ENCODE data around the gene CROCC2.

The CROCC2 gene

DNA sequence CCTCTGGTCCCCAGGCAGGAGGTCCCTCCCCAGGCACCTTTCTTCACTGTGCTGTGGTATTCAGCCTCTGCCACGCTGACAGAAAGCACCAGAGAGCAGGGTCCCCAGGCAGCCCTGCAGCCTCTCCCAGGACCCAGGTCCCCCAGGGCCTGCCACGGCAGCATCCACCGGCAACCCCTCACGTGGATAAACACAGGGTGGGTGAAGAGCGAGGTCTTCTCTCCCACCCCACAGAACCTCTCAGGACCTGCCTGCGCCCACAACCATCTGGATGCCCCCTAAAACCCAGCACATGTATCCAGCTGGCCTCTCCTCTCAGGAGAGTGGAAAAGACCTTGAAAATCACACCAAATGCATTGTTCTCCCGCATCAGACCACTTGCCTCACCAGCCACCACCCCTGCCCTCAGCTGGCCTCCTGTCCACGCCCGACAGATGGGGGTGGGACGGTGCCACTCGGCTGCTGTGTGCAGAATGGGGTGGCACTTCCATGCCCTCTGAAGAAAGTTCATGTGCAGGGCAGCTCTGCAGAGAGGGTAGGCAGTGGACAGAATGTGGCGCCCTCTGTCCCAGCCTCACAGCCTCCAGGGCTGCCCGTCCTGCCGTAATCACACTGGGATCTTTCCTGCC lies 4.0 kb upstream of the CROCC2 start:
- Histone ChIP-seq H3K9ac (ENCODE audit: low read length) (no peak overlapping the region), H4K20me1 (ENCODE audit: insufficient read depth, low read length) (no peaks in the 10 kb centered on the region), H3K9me3 (ENCODE audit: low read length) (no peaks in the 10 kb centered on the region), H3F3A (ENCODE audit: insufficient read depth, low read length) (no peaks in the 10 kb centered on the region), H3K4me1 (ENCODE audit: insufficient read depth, low read length, severe bottlenecking) (no peaks in the 10 kb centered on the region), H3K27me3 (ENCODE audit: insufficient read depth, low read length) (0 out of 2 replicates have a peak, but pooled peaks cover 5% of the 10 kb centered on the region), H2AFZ (ENCODE audit: low read length) (no peak overlapping the region), H3K27ac (ENCODE audit: low read depth, low read length, poor library complexity, severe bottlenecking) (no peak overlapping the region), H3K4me2 (ENCODE audit: low read length) (no peak overlapping the region), H3K79me2 (ENCODE audit: insufficient read depth, low read length) (no peaks in the 10 kb centered on the region), H3K36me3 (ENCODE audit: insufficient read depth, low read length) (no peaks in the 10 kb centered on the region), H3K4me3 (ENCODE audit: low read depth, low read length, poor library complexity, severe bottlenecking) (no peak overlapping the region), H3K9me2 (ENCODE audit: low read depth, low read length) (no peaks in the 10 kb centered on the region)
- no peak for TF ChIP-seq EZH2 (IDR thresholded peaks at IDR 0.05; ENCODE audit: borderline replicate concordance, low read length)
- TF ChIP-seq, protein P1, sequence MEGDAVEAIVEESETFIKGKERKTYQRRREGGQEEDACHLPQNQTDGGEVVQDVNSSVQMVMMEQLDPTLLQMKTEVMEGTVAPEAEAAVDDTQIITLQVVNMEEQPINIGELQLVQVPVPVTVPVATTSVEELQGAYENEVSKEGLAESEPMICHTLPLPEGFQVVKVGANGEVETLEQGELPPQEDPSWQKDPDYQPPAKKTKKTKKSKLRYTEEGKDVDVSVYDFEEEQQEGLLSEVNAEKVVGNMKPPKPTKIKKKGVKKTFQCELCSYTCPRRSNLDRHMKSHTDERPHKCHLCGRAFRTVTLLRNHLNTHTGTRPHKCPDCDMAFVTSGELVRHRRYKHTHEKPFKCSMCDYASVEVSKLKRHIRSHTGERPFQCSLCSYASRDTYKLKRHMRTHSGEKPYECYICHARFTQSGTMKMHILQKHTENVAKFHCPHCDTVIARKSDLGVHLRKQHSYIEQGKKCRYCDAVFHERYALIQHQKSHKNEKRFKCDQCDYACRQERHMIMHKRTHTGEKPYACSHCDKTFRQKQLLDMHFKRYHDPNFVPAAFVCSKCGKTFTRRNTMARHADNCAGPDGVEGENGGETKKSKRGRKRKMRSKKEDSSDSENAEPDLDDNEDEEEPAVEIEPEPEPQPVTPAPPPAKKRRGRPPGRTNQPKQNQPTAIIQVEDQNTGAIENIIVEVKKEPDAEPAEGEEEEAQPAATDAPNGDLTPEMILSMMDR (IDR thresholded peaks at IDR 0.05; ENCODE audit: low read length): no peak

DNA sequence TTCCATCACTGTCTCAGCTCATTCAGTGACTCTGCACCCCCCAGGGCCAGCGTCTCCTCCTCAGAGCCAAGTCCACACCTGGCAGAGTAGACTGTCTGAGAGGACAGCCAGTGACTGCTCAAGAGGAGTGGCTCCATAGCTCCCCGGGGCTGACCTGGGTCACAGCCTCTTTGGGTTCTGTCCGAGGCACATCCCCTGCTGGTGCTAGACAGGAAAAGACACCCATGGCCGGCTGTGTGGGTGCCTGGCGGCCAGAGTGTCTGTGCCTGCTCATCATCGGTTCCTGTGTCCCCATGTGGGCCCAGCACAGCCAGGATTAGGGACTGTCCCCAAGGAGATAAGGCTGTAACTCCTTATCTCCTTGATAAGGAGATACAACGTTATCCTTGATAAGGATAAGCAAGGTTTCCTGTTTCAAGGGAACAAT lies 3.5 kb upstream of the CROCC2 start:
- Histone ChIP-seq H3K27me3 (ENCODE audit: insufficient read depth, low read length) (0 out of 2 replicates have a peak, but pooled peaks cover 5% of the 10 kb centered on the region), H3K4me3 (ENCODE audit: low read depth, low read length, poor library complexity, severe bottlenecking) (no peak overlapping the region), H3F3A (ENCODE audit: insufficient read depth, low read length) (no peaks in the 10 kb centered on the region), H3K79me2 (ENCODE audit: insufficient read depth, low read length) (no peaks in the 10 kb centered on the region), H3K27ac (ENCODE audit: low read depth, low read length, poor library complexity, severe bottlenecking) (no peak overlapping the region), H2AFZ (ENCODE audit: low read length) (no peak overlapping the region), H3K36me3 (ENCODE audit: insufficient read depth, low read length) (no peaks in the 10 kb centered on the region), H3K9ac (ENCODE audit: low read length) (no peak overlapping the region), H3K9me2 (ENCODE audit: low read depth, low read length) (no peaks in the 10 kb centered on the region), H3K4me2 (ENCODE audit: low read length) (no peak overlapping the region), H3K4me1 (ENCODE audit: insufficient read depth, low read length, severe bottlenecking) (no peaks in the 10 kb centered on the region), H4K20me1 (ENCODE audit: insufficient read depth, low read length) (no peaks in the 10 kb centered on the region), H3K9me3 (ENCODE audit: low read length) (no peaks in the 10 kb centered on the region)
- TF ChIP-seq EZH2 (IDR thresholded peaks at IDR 0.05; ENCODE audit: borderline replicate concordance, low read length): no peak
- TF ChIP-seq, protein P1 (IDR thresholded peaks at IDR 0.05; ENCODE audit: low read length): no peak

DNA sequence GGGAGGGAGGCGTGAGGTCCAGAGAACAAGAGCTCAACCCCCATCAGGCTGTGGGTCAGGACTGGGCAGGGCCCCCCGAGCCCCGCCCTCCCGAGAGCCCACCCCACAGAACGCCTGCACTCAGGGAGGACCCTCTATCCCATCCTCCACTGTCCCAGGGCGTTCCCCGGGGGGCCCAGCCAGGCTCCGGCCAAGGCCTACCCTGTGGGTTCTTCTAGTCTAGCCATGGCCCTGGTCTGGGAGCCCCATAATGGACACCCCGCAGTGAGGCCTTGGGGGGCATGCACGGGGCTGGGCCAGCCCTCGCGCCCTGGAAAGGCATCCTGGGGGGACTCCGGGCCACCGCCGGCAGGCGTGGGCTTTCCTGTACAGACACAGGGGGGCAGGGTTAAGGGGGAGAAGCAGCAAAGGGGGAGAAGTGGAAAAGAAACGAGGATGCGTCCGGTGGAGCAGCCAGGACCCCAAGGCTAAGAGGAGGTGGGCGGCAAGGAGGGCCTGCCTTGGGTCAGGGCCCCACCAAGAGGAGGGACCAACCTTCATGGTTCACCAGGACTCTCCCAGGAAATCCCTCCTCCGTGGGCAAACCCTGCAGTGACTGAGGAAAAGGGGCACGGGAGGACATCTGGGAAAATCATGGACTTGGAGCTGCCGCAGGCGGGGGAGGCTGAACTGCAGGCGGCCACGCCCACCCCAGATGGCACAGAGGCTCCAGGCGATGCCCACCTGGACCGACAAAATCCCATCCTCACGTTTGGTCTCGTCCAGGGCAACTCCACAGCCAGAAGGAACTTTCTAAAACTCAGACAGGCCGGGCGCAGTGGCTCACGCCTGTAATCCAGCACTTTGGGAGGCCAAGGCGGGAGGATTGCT lies 2.7 kb upstream of the CROCC2 start:
- Histone ChIP-seq H3K9me3 (ENCODE audit: low read length) (no peaks in the 10 kb centered on the region), H3K4me2 (ENCODE audit: low read length) (no peak overlapping the region), H3K27ac (ENCODE audit: low read depth, low read length, poor library complexity, severe bottlenecking) (no peak overlapping the region), H3K27me3 (ENCODE audit: insufficient read depth, low read length) (0 out of 2 replicates have a peak, but pooled peaks cover 5% of the 10 kb centered on the region), H3K4me3 (ENCODE audit: low read depth, low read length, poor library complexity, severe bottlenecking) (no peak overlapping the region), H3K4me1 (ENCODE audit: insufficient read depth, low read length, severe bottlenecking) (no peaks in the 10 kb centered on the region), H3K79me2 (ENCODE audit: insufficient read depth, low read length) (no peaks in the 10 kb centered on the region), H4K20me1 (ENCODE audit: insufficient read depth, low read length) (no peaks in the 10 kb centered on the region), H3K36me3 (ENCODE audit: insufficient read depth, low read length) (no peaks in the 10 kb centered on the region), H3F3A (ENCODE audit: insufficient read depth, low read length) (no peaks in the 10 kb centered on the region), H3K9me2 (ENCODE audit: low read depth, low read length) (no peaks in the 10 kb centered on the region), H3K9ac (ENCODE audit: low read length) (no peak overlapping the region), H2AFZ (ENCODE audit: low read length) (no peak overlapping the region)
- TF ChIP-seq, protein P1 (IDR thresholded peaks at IDR 0.05; ENCODE audit: low read length): no peak
- TF ChIP-seq EZH2 (IDR thresholded peaks at IDR 0.05; ENCODE audit: borderline replicate concordance, low read length): no peak
